GM19395 (cell line): Measurements from ENCODE around the gene HS6ST2.

ENCODE experiments used
- ATAC-seq: cut with Tn5 transposase; IDR thresholded peaks from one replicate; pipeline ENCODE4 v1.9.1; 2021; ENCODE audit warnings: mild to moderate bottlenecking, moderate library complexity; ENCODE audit not compliant: unreplicated experiment

HS6ST2 gene

GRCh38 chrX:132748268-132748667 lies 210.2 kb downstream of the HS6ST2 start:
- no peak for ATAC-seq

- no peak for ATAC-seq
Measured at GRCh38 chrX:132745593-132745992, 212.8 kb downstream of the HS6ST2 start.

GRCh38 chrX:132744470-132744869 lies 214.0 kb downstream of the HS6ST2 start:
- no peak for ATAC-seq

DNA sequence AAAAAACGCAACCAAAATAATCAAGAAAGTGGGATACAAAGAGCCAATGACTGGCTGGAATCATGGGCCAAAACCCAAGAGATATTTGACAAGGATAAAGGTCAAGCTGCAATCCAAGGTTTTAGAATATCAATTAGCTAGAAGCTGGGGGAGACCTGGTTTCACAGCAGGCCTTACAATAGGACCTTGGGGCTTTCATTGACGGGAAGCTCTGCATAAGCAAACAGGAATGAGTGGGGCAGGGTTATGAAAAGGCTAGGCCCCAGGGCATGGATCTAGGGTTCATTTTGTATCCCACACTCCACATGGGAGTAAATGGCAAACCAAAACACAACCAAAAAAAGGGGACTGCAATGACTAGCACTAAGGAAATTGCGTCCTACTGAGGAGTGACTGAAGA lies 215.3 kb downstream of the HS6ST2 start:
- no peak for ATAC-seq

GRCh38 chrX:132742246-132742645 lies 216.2 kb downstream of the HS6ST2 start:
- ATAC-seq, result no peak

GRCh38 chrX:132741689-132742088 lies 216.7 kb downstream of the HS6ST2 start:
- ATAC-seq, result no peak

DNA sequence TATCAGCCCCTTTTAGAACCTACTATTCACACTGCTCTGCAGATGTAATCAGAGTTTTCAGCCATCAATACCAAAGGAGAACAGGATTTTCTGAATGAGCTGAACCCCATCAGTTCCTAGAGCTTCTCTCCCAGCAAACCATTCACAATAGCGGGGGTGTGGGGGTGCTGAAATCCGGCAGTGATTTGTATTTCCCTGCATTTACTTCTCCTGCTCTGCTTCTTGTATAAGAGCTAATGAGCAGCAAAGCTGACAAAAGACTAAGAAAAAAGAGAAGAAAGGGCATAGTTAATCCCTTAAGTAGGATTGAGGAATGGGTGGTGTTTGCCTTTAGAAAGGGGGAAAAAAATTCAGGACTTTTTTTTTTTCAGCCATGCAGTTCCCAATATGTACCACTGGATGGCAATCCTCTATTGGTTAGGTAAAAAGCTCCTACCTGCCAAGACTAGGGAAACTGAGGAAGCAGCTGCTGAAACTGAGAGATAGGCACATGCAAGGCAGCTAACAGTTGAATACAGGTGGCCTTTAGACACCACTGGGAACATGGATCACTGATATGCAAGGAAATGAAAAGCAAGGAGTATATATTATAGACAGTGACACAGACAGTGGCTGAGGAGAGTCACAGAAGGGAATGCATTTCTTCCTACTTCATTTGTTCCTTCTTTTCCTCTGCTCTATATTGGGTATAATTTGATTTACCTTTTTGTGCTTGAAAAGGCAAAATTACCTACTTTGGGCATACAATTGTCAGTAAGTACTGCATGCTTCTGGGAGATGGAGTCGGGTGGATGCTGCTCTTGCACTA lies 217.9 kb downstream of the HS6ST2 start:
- no peak for ATAC-seq

DNA sequence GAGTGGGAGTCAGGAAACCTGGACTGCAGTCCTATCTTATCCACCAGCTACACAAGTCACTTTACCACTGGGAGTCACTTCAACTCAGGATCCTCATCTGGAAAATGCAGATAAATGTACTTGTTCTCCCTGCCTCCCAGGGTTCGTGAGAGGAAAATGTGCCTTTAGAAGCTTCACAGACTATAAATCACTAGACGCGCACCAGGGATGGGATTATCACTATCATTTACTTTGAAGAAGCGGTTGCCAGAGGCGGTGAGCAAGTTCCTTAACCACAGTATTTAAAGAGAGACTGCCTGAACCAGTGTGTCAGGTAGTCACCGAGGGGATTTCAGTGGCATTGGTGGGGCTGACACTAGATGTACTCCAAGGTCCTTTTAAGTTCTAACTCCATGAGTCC lies 219.5 kb downstream of the HS6ST2 start:
- ATAC-seq, result no peak

- no peak for ATAC-seq
Measured at GRCh38 chrX:132737743-132738142, 220.7 kb downstream of the HS6ST2 start.

DNA sequence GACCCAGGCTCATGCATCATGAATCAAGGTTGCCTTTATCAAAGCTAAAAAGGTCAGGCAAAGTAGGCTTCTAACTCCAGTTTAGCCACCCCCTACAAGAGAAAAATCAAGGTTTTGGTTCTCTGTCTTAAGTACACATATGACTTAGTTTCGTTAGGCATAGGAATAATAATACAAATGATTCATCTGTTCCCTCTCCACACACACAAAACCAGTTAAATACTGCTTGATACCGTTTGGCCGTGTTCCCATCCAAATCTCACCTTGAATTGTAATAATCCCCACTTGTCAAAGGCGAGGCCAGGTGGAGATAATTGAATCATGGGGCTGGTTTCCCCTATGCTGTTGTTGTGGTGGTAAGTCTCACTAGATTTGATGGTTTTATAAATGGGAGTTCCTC lies 226.2 kb downstream of the HS6ST2 start:
- ATAC-seq, result no peak

DNA sequence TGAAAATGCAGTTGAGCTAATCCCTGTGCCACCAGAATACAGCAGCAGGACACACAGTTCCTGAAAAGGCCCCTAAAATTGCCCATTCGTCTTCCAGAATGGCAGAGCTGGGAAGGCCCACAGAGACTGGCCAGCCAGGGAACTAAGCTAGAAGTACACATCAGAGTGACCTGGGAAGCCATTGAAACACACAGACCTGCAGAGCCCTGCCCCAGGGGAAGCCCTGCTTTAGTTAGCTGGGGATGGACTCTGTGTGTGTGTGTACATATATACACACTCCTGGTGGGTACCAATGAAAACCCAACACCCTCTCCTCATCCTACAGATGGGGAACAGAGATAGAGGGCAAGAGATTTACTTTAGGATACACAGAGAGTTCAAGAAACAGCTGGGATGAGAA lies 227.7 kb downstream of the HS6ST2 start:
- no peak for ATAC-seq

- ATAC-seq, result no peak
Measured at GRCh38 chrX:132730266-132730665, 228.2 kb downstream of the HS6ST2 start.

- ATAC-seq, result no peak
Measured at GRCh38 chrX:132728296-132728695, 230.1 kb downstream of the HS6ST2 start.

- no peak for ATAC-seq
Measured at GRCh38 chrX:132718431-132718958, 239.9 kb downstream of the HS6ST2 start.

DNA sequence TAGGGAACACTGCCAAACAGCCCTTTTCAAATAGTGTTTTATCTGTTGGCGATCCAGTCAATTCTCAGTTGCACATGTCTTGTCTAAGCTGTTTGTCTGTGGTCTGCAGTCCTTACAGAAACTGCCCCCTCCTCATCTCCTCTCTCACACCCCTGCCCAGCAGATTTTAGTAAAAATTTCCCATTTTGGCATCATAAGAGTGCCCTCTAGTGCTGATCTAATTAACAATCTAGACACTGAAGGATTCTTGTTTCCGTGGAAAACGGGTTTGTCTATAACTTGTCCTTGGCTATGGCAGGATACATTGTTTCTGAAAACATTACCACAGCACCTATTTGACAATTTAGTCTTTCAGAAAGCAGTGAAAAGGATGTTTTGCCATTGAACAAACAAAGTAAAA lies 242.4 kb downstream of the HS6ST2 start:
- ATAC-seq, result no peak

GRCh38 chrX:132714913-132715312 lies 243.5 kb downstream of the HS6ST2 start:
- no peak for ATAC-seq

- no peak for ATAC-seq
Measured at GRCh38 chrX:132712350-132712749, 246.1 kb downstream of the HS6ST2 start.

- ATAC-seq, result no peak
Measured at GRCh38 chrX:132710656-132711155, 247.7 kb downstream of the HS6ST2 start.

GRCh38 chrX:132708529-132708928 lies 249.9 kb downstream of the HS6ST2 start:
- ATAC-seq, result no peak

GRCh38 chrX:132704769-132705168 lies 253.7 kb downstream of the HS6ST2 start:
- no peak for ATAC-seq

DNA sequence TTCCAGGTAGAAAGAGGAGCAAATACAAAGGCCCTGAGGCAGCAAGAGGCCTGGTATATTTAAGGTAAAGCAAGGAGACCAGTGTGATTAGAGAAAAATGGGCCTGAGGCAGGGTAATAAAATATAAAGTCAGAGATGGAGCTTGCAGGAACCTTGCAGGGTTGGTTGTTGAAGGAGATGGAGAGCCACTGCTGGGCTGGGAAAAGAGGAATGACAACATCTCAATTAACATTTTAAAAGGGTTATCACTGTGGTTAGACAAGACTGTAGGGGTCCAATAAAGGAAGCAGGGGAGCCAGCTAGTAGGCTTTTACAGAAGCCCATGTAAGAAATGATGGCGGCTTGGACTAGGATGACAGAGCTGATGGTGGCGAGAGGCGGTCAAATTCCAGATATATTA lies 264.0 kb downstream of the HS6ST2 start:
- ATAC-seq, result no peak

DNA sequence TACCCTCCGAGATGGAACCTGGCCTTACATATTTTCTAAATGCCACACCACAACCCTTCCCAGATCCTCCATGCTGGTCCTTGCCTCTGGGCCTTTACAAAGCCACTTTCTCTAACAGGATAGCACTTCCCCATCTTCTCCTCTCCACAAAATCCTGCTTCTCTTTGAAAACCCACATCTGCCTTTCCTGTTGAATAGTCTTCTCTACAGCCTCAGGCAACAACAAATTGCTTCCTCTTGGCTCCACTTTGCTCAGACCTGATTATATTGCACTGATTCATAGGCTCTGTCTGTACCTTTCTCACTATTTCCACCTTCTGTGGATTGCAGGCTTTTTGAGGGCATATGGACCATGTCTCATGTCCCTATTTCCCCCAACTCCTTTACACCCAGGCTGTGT lies 265.9 kb downstream of the HS6ST2 start:
- ATAC-seq, result no peak

DNA sequence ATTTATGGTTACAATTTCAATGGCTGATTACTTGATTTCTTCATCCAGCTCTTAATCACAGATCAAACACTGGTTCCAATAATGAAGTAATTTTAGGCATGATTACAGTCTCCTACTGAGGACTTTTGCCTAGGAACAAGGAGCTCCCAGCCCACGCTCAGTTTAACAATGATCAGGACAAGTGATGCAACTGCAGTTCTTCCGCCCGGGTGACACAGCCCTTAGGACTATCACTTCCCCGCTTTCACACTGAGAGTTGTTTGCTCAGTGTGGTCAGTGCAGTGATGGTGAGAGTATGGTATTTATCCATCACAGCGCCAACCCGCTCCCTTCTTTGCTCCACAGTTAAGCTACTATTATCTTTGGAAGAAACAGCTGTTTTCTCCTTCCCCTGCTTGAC lies 266.4 kb downstream of the HS6ST2 start:
- no peak for ATAC-seq
